AG04449 (cell line): ENCODE results near the gene BAHCC1.

ENCODE experiments used
- CTCF ChIA-PET: fragments of 350-600 bp; formaldehyde crosslinking; extraction: SDS; loops from one replicate; lab custom pipeline; 2021; ENCODE audit warnings: antibody characterized with exemption; lab: Yijun Ruan, JAX
- POLR2A ChIA-PET: fragments of 400-600, 350-600 bp; formaldehyde crosslinking; extraction: SDS; loops from one replicate; lab custom pipeline; 2020; ENCODE audit warnings: antibody characterized with exemption, inconsistent platforms; lab: Yijun Ruan, JAX
- DNase-seq: peaks from one replicate; pipeline ENCODE4 v3.0.0-alpha.2; 2010; ENCODE audit warnings: low read depth, low spot score
- H3K4me3 ChIP-seq: 2 replicates; pipeline ENCODE4 v1.5.1; 2011; ENCODE audit warnings: low read depth, mild to moderate bottlenecking, control low read depth, low read length
- CTCF ChIP-seq: IDR thresholded peaks from one replicate; pipeline ENCODE4 v1.5.1; 2011; ENCODE audit warnings: mild to moderate bottlenecking, moderate library complexity, low read length, control low read depth, inconsistent platforms; ENCODE audit not compliant: insufficient read depth; ENCODE audit errors: missing control alignments

The BAHCC1 gene

GRCh38 chr17:81402530-81402941, 7.3 kb downstream of the BAHCC1 start:
- H3K4me3 ChIP-seq, result peak overlapping the region; percentile 36
- CTCF ChIA-PET, result interaction anchor here (0.8 to 7.6 kb wide), 8 partner anchors 9 to 110 kb away, joined by 3 to 51 read pairs (median 6); no protein-coding TSS in a partner anchor
- no peak for TF ChIP-seq CTCF
- no peak for DNase-seq
- POLR2A ChIA-PET, result interaction anchor here (1.2 to 2.2 kb wide), 2 partner anchors 10 to 11 kb away, joined by 4 to 5 read pairs; no protein-coding TSS in a partner anchor

- peak overlapping the region; percentile 36 for H3K4me3 ChIP-seq
- DNase-seq, result no peak
- ChIA-PET CTCF (interaction anchor here (0.8 to 7.6 kb wide), 6 partner anchors 9 to 80 kb away, joined by 3 to 51 read pairs (median 6); no protein-coding TSS in a partner anchor), POLR2A (interaction anchor here (1.2 kb wide), 1 partner anchor 11 kb away, joined by 4 read pairs; no protein-coding TSS in a partner anchor)
- peak; percentile 8 for TF ChIP-seq CTCF
These were observed 7.8 kb downstream of the BAHCC1 start for GRCh38 chr17:81402981-81403467.

DNA sequence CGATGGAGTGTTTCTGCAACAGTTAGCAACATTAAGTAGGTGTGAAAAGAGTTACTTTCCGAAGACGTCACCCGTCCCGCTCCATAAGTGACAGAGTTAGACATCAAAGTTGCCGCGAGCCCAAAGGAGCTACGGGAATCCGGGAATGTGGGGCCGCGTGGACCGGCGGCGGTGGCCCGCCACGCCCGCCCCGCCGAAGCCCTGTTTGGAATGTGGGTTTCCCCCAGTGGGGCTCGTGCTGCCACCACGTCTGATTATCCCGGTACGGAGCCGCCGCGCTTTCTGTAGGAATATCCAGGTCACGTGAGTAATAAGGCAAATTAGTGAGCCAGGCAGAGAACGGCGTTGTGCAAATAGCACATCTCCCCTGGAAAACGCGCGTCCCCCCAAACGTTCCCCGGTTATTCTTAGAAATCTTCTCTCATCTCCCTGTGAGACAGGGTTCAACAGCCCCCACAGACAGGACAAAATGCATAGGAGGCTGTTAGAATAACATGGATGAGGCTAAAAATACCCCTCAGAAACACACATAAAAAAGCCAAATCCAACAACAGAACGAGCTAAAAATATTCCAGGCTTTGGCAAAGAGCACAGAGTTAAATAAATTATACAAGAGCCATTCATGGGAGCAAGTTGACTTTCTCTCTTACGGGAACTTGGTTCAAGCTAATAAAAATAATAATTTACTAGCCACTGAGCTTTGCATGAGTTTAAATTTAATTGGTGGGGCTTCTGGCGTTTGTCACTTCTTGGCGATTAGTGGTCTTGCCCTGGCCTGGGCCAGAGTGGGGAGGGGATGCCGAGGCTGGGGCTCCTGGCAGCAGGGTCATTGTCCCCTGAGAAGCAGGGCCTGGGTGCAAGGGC, 8.6 kb downstream of the BAHCC1 start:
- POLR2A ChIA-PET, result interaction anchor here (1.0 to 2.2 kb wide), 3 partner anchors 9 to 81 kb away, joined by 4 to 18 read pairs (median 4); partner anchors contain the start of gene BAHCC1
- CTCF ChIA-PET, result interaction anchor here (0.9 to 7.6 kb wide), 6 partner anchors 9 to 113 kb away, joined by 3 to 51 read pairs (median 6); no protein-coding TSS in a partner anchor
- no peak for TF ChIP-seq CTCF
- peak overlapping the region; percentile 13 for H3K4me3 ChIP-seq
- no peak for DNase-seq

DNA sequence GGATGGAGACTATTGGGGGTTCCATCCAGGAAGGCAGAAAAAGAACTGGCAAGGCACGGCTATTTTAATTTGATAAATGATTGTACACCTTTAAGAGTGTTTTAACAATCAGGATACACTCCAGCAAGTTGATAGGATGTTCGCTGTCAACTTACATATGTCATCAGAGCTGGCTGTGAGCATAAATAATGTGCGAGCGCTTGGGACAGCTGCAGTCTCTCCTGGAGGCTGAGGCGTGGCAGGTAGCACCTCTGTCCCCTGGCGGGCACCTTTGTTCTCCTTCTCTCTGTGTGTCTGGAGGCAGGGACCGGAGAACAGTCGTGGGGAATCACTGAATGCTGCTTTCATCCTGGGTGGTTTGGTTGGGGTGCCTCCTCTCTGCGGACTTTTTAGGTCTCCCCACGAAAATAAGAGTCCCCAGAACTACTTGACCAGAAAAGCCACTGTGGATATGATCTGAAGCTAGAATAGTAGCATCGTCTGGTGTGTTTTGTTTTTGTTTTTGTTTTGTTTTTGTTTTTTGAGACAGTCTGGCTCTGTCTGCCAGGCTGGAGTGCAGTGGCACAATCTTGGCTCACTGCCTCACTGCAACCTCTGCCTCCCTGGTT, 9.4 kb downstream of the BAHCC1 start:
- no peak for TF ChIP-seq CTCF
- no peak overlapping the region for H3K4me3 ChIP-seq
- POLR2A ChIA-PET, result interaction anchor here (1.0 to 2.2 kb wide), 4 partner anchors 10 to 108 kb away, joined by 4 to 18 read pairs (median 4); partner anchors contain the start of genes ACTG1 and BAHCC1
- CTCF ChIA-PET, result interaction anchor here (0.9 to 7.6 kb wide), 5 partner anchors 10 to 113 kb away, joined by 3 to 51 read pairs (median 7); no protein-coding TSS in a partner anchor
- no peak for DNase-seq

DNA sequence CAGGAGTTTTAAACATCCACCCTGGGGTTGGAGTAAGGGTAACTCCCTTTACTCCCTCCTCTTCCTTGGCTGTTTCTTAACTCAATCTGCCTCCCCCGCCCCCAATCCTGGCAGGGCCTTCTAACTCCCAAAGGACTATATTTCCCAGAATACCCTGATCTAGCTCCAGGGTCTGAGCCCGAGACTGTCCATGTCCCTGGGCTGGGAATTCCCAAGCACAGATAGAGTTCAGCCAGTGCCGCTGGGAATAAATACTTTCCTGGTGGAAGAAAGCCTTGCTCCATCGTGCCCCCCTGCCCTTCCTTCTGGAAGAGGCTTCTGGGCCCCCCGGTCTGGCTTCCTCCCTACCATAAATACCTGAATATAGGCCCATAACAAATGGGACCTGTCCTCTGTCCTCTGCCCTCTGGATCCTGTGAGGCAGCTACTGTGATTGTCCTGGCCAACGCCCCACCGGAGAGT, 10.2 kb downstream of the BAHCC1 start:
- ChIA-PET POLR2A (interaction anchor here (1.0 to 2.2 kb wide), 3 partner anchors 11 to 107 kb away, joined by 4 to 18 read pairs (median 4); partner anchors contain the start of genes ACTG1 and BAHCC1), CTCF (interaction anchor here (2.0 to 7.6 kb wide), 2 partner anchors 78 to 114 kb away, joined by 11 to 51 read pairs; no protein-coding TSS in a partner anchor)
- no peak for TF ChIP-seq CTCF
- DNase-seq, result no peak
- H3K4me3 ChIP-seq, result no peak overlapping the region
